HG02588 (cell line): Measurements from ENCODE around the gene PSORS1C1.
"Not testable (repeated sequence)": the region's sequence is repeated elsewhere in the genome, so short reads cannot be mapped to it uniquely, and the experiment has no call there.

Source experiments
- ATAC-seq: cut with Tn5 transposase; IDR thresholded peaks from one replicate; pipeline ENCODE4 v1.9.1; 2021; ENCODE audit warnings: mild to moderate bottlenecking, moderate library complexity; ENCODE audit not compliant: unreplicated experiment

The PSORS1C1 gene

DNA sequence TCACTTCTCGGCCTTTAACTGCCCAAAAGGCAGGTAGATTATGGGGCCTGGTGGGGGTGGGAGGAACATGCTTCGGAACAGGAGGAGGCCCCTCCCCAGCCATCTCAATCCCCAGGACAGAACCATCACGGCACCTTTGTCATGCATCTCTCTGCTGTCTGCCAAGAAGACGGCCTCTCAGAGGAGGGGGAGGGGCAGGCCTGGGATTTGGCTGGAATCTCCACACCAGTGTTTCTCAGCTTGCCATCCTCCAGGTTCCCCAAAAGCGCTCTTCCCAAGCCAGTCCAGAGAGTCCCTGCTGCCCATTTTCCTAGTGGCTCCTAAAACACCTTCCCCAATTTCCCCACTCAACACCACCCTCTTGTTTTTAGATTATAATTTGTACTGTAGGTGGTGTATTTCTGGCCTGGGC is 58.4 kb downstream of the PSORS1C1 start:
- ATAC-seq: no peak

DNA sequence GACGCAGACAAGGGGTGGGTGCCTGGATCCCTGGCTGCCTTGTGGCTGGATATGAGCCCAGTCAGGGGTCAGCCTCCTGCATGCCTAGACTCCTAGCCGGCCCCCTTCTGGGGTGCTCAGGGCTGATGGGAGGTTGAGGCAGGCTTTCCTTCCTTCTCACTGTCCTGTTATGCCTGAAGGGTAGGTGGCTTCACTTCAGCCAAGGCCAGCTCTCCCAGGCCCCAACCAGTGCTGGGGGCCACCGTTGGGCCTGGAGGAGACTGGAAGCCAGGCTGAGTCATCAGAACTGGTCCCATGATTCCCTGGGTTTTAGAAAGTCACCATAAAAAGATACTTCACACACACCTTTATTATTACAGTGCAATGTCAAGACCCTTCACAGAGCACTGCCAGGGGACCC is 58.8 kb downstream of the PSORS1C1 start:
- no peak for ATAC-seq

DNA sequence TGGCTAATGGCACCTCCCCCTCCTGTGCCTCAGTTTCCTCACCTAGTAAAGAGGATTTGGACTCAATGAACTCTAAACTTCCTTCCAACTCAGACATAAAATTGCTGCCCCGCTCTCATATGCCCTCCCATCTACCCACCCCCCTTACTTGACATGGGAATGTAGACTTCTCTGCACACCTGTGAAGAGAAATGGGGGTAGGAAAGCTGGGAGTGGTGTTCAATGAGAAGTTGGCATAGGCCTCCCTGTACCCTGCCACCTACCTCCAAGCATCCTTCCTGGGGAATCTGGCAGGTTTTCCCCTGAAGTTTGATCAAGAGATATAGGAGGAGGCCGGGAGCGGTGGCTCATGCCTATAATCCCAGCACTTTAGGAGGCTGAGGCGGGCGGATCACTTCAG is 59.8 kb downstream of the PSORS1C1 start:
- no peak for ATAC-seq

DNA sequence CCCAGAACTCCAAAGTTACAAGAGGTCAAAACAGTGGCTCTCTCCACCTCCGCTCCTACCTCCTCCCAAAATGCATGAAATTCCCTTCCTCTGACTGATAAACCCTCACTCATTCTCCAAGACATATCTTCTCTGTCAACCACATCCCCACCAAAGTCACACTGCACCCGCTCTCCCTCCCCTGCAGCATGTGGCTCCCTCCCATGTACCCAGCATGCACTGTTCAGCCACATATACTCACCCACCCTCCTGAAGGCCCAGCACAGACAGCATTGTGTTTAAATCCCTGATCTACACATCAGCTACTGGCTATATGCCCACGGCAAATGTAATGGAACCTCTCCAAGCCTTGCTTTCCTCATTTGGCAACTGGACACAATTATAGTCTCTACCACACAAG is 61.4 kb downstream of the PSORS1C1 start:
- ATAC-seq: no peak

DNA sequence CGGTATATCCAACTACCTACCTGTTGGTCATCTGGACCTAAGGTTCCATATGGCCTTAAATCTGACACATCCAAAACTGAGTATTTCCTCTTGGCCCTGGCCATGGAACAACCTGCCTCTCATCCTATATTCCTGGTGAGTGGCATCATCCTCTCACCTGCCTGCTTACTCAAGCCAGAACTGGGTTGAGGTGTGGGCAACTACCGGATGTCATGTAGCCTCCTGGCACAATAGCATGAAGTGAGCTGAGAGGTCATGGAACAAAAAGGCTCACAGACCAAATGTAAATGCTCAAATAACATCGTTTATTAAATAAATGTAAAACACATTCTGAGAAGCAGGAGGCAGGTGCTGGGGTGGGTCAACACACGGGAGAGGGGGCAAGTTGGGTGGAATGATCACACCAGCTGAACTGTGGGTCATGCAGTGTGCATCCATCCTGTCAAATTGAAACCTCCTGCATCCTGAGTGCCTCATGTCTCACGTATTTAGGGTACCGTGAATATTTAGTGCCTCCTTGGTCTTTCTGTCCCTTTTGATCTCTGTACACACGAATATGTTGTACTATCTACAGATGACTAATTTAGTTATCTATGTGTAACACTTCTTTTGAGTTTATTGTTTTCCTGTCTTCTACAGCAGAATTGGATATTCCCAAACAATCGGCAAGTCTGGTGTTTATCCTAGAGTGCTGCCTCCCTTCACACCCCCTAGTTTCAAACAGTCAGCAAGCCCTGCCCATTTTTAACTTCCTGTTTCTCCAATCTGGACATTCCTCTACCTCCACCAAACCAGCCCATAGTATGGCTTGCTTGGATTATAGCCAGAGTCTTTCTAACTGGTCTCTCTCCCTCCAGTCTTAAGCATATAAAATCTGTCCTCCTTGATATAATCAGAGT is 63.8 kb downstream of the PSORS1C1 start:
- ATAC-seq: no peak

DNA sequence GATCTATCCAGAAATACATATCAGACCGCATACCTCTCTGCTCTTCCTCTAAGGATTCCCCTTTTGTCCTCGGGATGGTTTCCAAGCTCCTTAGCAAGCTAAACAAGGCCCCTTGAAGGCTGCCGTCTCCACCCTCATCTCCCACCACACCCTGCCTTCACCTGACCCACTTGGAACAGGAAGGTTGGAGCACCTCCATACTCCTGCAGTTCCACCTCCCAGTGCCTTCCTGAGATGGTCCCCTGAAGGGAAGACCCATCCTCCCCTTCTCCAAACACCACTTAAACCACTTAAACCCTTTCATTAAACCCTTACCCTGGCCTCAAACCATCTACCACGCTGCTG is 64.4 kb downstream of the PSORS1C1 start:
- no peak for ATAC-seq

DNA sequence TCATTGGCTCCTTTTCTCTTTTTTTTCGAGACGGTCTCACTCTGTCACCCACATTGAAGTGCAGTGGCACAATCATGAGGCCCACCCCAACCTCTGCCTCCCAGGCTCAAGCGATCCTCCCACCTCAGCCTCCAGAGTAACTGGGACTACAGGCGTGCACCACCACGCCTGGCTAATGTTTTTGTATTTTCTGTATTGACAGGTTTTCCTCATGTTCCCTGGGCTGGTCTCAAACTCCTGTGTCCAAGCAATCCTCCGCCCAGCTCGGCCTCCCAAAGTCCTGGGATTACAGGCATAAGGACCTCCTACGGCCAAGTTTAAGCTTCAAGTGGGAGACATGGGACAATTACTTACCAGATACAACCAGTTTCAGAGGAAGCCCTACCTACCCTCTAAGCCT is 65.3 kb downstream of the PSORS1C1 start:
- ATAC-seq: no peak

DNA sequence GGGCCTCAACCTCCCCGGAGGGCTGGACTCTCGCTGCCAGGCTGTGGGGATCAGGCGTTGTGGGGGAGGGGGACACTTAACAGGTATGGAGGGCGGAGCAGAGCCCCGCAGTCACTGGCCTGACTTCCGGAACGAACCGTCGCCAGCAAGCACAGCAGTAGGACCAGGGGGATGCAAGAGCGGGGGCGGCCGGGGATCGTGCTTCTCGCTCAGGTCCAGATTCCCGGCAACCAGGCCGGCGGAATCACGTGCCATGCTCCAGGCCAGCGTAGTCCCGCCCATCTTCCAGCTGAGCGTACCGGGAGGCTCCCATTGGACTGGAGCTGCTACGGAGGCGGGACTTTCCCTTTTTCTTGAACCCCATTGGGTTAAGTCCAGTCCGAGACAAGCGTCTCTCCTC is 65.9 kb downstream of the PSORS1C1 start:
- ATAC-seq: no peak

DNA sequence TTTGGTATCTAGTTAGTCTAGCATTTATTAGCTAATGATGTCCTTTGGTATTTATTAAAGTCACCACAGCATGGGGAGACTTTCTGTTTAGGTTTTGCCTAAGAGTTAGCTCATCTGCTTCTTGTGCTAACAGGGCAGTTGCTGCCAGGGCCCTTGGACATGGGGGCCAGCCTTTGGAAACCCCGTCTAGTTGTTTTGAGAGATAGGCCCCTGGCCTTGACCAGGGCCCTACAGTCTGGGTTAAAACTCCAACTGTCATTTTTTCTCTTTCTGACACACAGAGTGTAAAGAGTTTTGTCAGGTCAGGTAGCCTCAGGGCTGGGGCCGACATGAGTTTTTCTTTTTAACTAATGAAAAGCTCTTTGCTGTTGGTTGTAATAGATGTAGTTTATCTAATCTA is 68.7 kb downstream of the PSORS1C1 start:
- ATAC-seq: not testable (repeated sequence)

DNA sequence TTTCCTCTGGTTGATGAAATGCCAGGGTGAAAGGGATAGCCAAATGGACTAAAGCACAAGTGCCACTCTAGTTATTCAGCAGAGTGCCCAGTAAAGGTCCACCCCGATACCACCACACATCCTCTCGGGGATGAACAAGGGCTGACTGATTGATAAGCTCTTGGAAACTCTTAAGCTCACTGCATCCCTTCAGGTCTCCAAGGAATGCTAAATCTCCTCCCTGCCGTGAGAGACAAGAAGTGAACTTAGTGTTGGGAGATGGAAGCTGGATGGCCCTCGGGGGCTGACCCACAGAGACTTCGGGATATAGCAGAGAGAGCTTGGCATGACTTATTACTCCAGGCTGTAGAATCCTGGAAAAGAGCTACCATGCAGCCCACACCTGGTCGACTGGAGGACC is 69.3 kb downstream of the PSORS1C1 start:
- ATAC-seq: not testable (repeated sequence)

DNA sequence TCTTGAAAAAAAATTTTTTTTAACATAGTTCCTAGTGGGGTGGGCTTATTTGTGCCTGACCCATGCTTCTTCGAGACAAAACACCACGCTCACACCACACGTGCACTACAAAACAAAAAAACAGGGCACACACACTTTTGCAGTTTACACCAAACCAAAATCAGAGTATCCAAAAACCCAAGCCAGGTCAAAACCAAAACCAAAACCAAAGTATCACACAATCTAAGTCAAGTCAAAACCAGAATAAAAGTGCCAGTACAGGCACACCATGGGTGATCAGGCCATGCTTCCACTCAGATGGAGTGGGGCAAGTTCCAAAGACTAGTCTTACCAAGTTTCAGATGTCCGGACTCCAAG is 71.1 kb downstream of the PSORS1C1 start:
- ATAC-seq: not testable (repeated sequence)

DNA sequence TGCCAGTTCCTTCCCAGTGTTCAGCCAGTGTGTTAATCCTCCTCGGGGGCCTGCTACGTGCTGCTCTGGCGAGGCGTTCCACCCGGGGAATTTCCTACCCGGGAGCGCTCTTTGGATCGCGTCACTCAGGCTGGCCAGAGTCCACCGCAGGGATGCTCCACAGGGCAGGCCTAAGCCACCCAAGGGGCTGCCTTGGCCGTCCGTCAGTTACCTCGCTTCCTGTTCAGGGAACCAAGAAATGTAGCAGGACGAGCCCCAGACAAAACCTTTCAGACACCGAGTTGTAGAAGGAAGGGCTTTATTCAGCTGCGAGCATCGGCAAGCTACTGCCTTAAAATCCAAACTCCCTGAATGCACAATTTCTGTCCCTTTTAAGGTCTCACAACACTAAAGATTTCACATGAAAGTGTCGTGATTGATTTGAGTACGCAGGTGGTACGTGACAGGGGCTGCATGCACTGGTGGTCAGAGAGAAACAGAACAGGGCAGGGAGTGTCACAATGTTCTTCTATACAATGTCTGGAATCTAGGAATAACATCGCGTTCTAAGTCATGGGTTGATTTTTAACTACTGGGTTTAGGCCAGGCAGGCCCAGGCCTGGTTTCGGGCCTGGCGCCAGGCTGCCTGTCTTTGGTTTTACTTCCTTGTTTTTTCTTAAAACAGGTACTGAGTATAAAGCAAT is 71.6 kb downstream of the PSORS1C1 start:
- no peak for ATAC-seq

DNA sequence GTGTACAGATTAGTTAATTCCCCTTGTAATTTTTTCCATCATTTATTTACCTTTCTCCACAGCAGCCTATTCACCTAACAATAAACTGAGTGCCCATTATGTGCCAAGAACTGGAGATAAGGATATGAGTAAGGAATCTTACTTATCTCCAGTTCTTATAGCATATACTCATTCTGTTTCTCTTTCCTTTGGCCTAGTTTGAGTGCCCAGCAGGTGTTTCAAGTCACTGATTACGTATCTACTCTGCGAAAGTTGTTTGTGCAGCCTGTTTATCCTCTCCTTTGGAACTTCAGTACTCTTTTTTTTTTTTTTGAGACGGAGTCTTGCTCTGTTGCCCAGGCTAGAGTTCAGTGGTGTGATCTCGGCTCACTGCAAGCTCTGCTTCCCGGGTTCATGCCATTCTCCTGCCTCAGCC is 73.2 kb downstream of the PSORS1C1 start:
- ATAC-seq: no peak

DNA sequence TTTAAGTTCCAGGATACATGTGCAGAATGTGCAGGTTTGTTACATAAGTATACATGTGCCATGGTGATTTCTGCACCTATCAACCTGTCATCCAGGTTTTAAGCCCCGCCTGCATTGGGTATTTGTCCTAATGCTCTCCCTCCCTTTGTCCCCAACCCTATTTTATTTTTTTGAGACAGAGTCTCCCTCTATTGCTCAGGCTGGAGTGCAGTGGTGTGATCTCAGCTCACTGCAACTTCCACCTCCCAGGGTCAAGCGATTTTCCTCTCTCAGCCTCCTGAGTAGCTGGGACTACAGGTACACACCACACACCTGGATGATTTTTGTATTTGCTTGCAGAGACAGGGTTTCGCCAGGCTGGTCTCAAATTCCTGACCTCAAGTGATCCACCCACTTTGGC is 74.6 kb downstream of the PSORS1C1 start:
- not testable (repeated sequence) for ATAC-seq
